Endothelial cell of umbilical vein (primary cell): Measurements from ENCODE around the gene COL8A1.

ENCODE experiments used
- CTCF ChIP-seq, 2 donors: IDR thresholded peaks; 1 replicate in 1 of 2; 2 replicates in 1 of 2; pipeline ENCODE4 v1.5.1; 2011; ENCODE audit warnings: low read length in 2 of 2, mild to moderate bottlenecking in 2 of 2, moderate library complexity in 2 of 2, control low read depth in 1 of 2, inconsistent platforms in 1 of 2, low read depth in 1 of 2; ENCODE audit not compliant: insufficient read depth in 1 of 2; ENCODE audit errors: extremely low read depth in 1 of 2
- POLR2AphosphoS5 ChIP-seq: IDR thresholded peaks from 2 replicates; pipeline ENCODE4 v1.6.1; 2012; ENCODE audit warnings: low read depth, mild to moderate bottlenecking, control low read depth, low read length, moderate library complexity; ENCODE audit not compliant: insufficient read depth

- TF ChIP-seq CTCF (IDR thresholded peaks at IDR 0.05; ENCODE audit: extremely low read depth in 1 of 2, insufficient read depth in 1 of 2, low read depth in 1 of 2, low read length in 2 of 2) (no peak), POLR2AphosphoS5 (no peak)
Measured at GRCh38 chr3:99625237-99625622, 13.2 kb upstream of the COL8A1 start.
